OCI-LY1 (cell line): ENCODE results near the gene TEAD1.
A peak's percentile ranks its signal among the peaks of the same experiment; 100 is the strongest.

Experiments used
- H2AFZ ChIP-seq: fragments of 200-600 bp; sonication (generic), shearing (Covaris generic); 2 replicates; pipeline ENCODE4 v1.6.0; 2014; ENCODE audit warnings: antibody characterized with exemption, mild to moderate bottlenecking, low read length
- H3F3A ChIP-seq: fragments of 200-600 bp; sonication (generic), shearing (Covaris generic); 2 replicates; pipeline ENCODE4 v1.6.0; 2014; ENCODE audit warnings: mild to moderate bottlenecking, antibody characterized with exemption, low read length, moderate library complexity; ENCODE audit not compliant: insufficient read depth
- H3K27ac ChIP-seq: fragments of 200-600 bp; sonication (generic); 2 replicates; pipeline ENCODE4 v1.5.1; 2014; ENCODE audit warnings: low read length, mixed run types, mild to moderate bottlenecking, low read depth; ENCODE audit not compliant: poor library complexity, severe bottlenecking
- H3K27me3 ChIP-seq: fragments of 200-600 bp; sonication (generic); 2 replicates; pipeline ENCODE4 v1.6.0; 2014; ENCODE audit warnings: antibody characterized with exemption, mild to moderate bottlenecking, low read length, moderate library complexity; ENCODE audit not compliant: insufficient read depth
- H3K36me3 ChIP-seq: fragments of 200-600 bp; sonication (generic); 2 replicates; pipeline ENCODE4 v1.6.1; 2014; ENCODE audit warnings: mild to moderate bottlenecking, antibody characterized with exemption, low read length, moderate library complexity, mixed read lengths; ENCODE audit not compliant: insufficient read depth
- H3K4me1 ChIP-seq: fragments of 200-600 bp; sonication (generic); 2 replicates; pipeline ENCODE4 v1.5.1; 2014; ENCODE audit warnings: mild to moderate bottlenecking, low read length, moderate library complexity; ENCODE audit not compliant: insufficient read depth, severe bottlenecking
- H3K4me2 ChIP-seq: fragments of 200-600 bp; sonication (generic), shearing (Covaris generic); 2 replicates; pipeline ENCODE4 v1.6.1; 2014; ENCODE audit warnings: low read length
- H3K4me3 ChIP-seq: fragments of 200-600 bp; sonication (generic); 2 replicates; pipeline ENCODE4 v1.5.1; 2014; ENCODE audit warnings: low read length, low read depth, mild to moderate bottlenecking, mixed read lengths; ENCODE audit not compliant: poor library complexity, severe bottlenecking
- H3K79me2 ChIP-seq: fragments of 200-600 bp; shearing (Covaris generic); 2 replicates; pipeline ENCODE4 v1.6.1; 2016; ENCODE audit warnings: mixed run types, low read length, mixed read lengths; ENCODE audit not compliant: insufficient read depth
- H3K9ac ChIP-seq: fragments of 200-600 bp; sonication (generic), shearing (Covaris generic); 2 replicates; pipeline ENCODE4 v1.6.1; 2014; ENCODE audit warnings: mild to moderate bottlenecking, low read length, mixed read lengths
- H3K9me2 ChIP-seq: fragments of 200-600 bp; sonication (generic), shearing (Covaris generic); 2 replicates; pipeline ENCODE4 v1.6.1; 2014; ENCODE audit warnings: low read depth, mild to moderate bottlenecking, low read length, mixed read lengths
- H3K9me3 ChIP-seq: fragments of 200-600 bp; shearing (Covaris generic); 2 replicates; pipeline ENCODE4 v1.6.1; 2014; ENCODE audit warnings: low read length, mixed read lengths
- H4K20me1 ChIP-seq: fragments of 200-600 bp; sonication (generic), shearing (Covaris generic); 2 replicates; pipeline ENCODE4 v1.6.0; 2016; ENCODE audit warnings: mild to moderate bottlenecking, low read length; ENCODE audit not compliant: insufficient read depth
- CTCF ChIP-seq: fragments of 200-600 bp; sonication (generic), shearing (Covaris generic); IDR thresholded peaks from 2 replicates; pipeline ENCODE4 v1.5.1; 2017; ENCODE audit warnings: mild to moderate bottlenecking, antibody characterized with exemption, low read length, moderate library complexity, mixed read lengths
- EZH2 ChIP-seq: fragments of 200-600 bp; sonication (generic), shearing (Covaris generic); IDR thresholded peaks from 2 replicates; pipeline ENCODE4 v1.8.0; 2017; ENCODE audit warnings: borderline replicate concordance, mixed run types, mild to moderate bottlenecking, antibody characterized with exemption, low read length, moderate library complexity, mixed read lengths

TEAD1 gene

GRCh38 chr11:12889243-12889642, 215.0 kb downstream of the TEAD1 start:
- Histone ChIP-seq H3K27ac (no peak overlapping the region), H2AFZ (no peak overlapping the region), H3K4me1 (no peaks in the 10 kb centered on the region), H3K9me3 (no peaks in the 10 kb centered on the region), H3K79me2 (no peaks in the 10 kb centered on the region), H3F3A (no peaks in the 10 kb centered on the region), H3K36me3 (no peaks in the 10 kb centered on the region), H3K27me3 (no peaks in the 10 kb centered on the region), H3K9ac (no peak overlapping the region), H4K20me1 (no peaks in the 10 kb centered on the region), H3K4me2 (no peak overlapping the region), H3K4me3 (no peak overlapping the region), H3K9me2 (no peaks in the 10 kb centered on the region)
- TF ChIP-seq CTCF: no peak
- no peak for TF ChIP-seq EZH2

GRCh38 chr11:12890476-12890875, 216.3 kb downstream of the TEAD1 start:
- H3K9me2 ChIP-seq: no peaks in the 10 kb centered on the region
- no peak for TF ChIP-seq CTCF
- no peaks in the 10 kb centered on the region for H3F3A ChIP-seq
- H3K27me3 ChIP-seq: no peaks in the 10 kb centered on the region
- no peak overlapping the region for H3K4me3 ChIP-seq
- no peak overlapping the region for H3K9ac ChIP-seq
- no peaks in the 10 kb centered on the region for H3K9me3 ChIP-seq
- H4K20me1 ChIP-seq: no peaks in the 10 kb centered on the region
- H3K79me2 ChIP-seq: no peaks in the 10 kb centered on the region
- H2AFZ ChIP-seq: no peak overlapping the region
- no peak overlapping the region for H3K4me2 ChIP-seq
- H3K36me3 ChIP-seq: no peaks in the 10 kb centered on the region
- H3K27ac ChIP-seq: no peak overlapping the region
- H3K4me1 ChIP-seq: no peaks in the 10 kb centered on the region

GRCh38 chr11:12893787-12894672, 219.8 kb downstream of the TEAD1 start:
- TF ChIP-seq CTCF (peak; percentile 71), EZH2 (no peak)
- no peak overlapping the region for H3K4me2 ChIP-seq
- no peaks in the 10 kb centered on the region for H3K9me2 ChIP-seq
- H3K36me3 ChIP-seq: no peaks in the 10 kb centered on the region
- no peaks in the 10 kb centered on the region for H3K9me3 ChIP-seq
- H3K79me2 ChIP-seq: no peaks in the 10 kb centered on the region
- no peaks in the 10 kb centered on the region for H3K27me3 ChIP-seq
- no peak overlapping the region for H3K4me3 ChIP-seq
- H2AFZ ChIP-seq: no peak overlapping the region
- H3F3A ChIP-seq: no peaks in the 10 kb centered on the region
- H3K27ac ChIP-seq: no peak overlapping the region
- H4K20me1 ChIP-seq: no peaks in the 10 kb centered on the region
- no peaks in the 10 kb centered on the region for H3K4me1 ChIP-seq
- no peak overlapping the region for H3K9ac ChIP-seq
